GM12874 (cell line): ENCODE measurements around the gene TMC1.

Source experiments
- TF ChIP-seq, protein P1 (sequence below): IDR thresholded peaks from 2 replicates; pipeline ENCODE4 v1.5.1; 2011; ENCODE audit warnings: low read depth, mild to moderate bottlenecking, control low read depth, low read length, moderate library complexity; ENCODE audit not compliant: insufficient read depth

Gene TMC1

DNA sequence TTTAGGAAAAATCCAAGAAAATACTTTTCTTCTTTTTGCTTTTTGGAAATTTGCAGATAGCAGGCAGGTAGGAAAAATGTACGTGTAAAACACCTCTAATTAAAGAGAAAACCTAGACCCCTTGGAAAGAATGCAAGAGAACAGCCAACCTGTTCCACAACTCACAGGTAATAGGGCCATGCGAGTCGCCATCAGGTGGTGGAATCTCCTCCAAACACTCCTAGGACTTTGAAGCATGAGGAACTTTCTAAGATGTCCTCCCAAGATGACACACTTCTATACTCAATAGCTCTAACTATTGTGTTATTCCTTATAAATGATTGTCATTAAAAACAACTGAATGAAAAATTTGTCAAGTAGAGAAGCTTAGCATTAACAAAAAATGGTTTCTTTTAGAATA is 174.0 kb downstream of the TMC1 start:
- TF ChIP-seq, protein P1, sequence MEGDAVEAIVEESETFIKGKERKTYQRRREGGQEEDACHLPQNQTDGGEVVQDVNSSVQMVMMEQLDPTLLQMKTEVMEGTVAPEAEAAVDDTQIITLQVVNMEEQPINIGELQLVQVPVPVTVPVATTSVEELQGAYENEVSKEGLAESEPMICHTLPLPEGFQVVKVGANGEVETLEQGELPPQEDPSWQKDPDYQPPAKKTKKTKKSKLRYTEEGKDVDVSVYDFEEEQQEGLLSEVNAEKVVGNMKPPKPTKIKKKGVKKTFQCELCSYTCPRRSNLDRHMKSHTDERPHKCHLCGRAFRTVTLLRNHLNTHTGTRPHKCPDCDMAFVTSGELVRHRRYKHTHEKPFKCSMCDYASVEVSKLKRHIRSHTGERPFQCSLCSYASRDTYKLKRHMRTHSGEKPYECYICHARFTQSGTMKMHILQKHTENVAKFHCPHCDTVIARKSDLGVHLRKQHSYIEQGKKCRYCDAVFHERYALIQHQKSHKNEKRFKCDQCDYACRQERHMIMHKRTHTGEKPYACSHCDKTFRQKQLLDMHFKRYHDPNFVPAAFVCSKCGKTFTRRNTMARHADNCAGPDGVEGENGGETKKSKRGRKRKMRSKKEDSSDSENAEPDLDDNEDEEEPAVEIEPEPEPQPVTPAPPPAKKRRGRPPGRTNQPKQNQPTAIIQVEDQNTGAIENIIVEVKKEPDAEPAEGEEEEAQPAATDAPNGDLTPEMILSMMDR, result no peak

DNA sequence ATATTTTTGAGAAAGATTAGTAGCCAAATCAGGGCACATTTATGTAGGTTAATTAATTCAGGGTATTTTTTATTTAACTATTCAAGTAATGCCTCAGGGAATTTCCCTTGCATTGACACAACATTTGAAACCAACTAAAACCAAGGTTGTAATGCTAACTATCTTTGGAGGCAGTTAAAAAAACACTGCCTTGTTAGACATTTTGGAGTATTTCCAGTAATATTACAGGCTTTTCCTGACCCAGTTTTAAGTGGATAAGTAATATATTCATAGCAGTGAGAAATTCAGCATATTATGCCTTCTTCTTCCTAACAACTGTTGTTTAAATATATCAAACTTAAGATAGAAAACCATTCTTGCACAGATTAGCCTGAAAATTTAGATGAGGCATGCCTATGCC is 175.1 kb downstream of the TMC1 start:
- TF ChIP-seq, protein P1, result no peak

DNA sequence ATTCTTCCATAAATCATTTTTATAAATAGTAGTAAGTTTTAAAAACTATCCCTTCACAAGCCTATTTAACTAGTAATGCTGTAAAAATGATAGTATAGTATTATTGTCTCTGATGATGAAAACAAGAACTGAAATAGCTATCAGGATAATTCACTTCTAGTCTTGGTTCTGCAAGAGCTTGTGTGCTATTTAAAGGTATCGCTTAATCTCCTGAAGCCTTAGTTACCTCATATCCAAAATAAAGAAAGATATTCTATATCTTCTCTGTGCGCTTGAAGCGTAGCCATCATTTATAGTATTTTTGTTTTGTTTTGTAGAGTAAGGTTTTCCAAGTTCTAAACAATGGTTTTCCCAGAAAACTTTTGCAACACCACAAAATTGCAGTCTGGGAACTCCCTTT is 180.1 kb downstream of the TMC1 start:
- TF ChIP-seq, protein P1, result no peak

- TF ChIP-seq, protein P1, result no peak
These were observed 182.2 kb downstream of the TMC1 start for GRCh38 chr9:72703574-72703973.

DNA sequence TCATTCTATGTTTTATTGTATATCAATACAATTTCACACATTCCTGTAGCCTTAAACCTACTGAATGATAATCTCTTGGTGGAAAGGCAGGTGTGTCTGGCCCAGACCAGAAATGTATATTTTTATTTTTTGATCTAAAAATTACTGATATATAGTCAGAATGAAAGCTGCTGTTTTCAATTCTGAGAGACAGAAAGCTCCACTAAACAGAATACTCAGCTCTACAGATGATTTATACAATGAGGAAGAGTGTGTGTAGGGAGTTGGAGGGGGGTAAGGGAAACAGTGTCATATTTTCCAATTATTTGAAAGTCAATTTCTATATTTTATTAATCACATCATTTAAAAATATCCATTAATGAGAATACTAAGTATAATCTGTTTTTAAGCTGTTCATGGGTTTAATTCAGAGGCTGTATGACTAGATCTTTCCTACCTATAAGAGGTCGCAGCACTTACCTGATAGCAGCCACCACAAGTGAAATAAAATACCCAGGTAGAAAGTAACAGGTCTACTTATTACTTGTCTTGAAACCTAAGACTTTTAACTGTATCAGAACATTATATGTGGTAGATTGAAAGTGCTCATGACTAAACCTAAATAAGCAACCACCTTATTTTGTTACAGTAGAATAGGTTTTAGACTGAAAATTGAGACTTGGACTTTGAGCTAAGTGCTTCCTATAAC is 183.4 kb downstream of the TMC1 start:
- TF ChIP-seq, protein P1, result no peak

DNA sequence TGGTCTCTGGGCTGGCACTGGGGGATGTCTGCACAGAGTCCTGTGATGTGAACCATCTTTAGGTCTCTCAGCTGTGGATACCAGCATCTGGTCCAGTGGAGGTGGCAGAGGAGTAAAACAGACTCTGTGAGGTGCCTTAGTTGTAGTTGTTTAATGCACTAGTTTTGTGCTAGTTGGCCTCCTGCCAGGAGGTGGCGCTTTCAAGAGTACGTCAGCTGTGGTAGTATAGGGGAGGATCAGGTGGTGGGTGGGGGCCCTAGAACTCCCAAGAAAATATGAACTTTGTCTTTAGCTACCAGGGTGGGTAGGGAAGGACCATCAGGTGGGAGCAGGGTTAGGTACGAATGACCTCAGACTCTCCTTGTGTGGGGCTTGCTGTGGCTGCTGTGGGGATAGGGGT is 197.1 kb downstream of the TMC1 start:
- TF ChIP-seq, protein P1, result 0 out of 2 replicates have a peak, but pooled peaks have one; percentile 12

GRCh38 chr9:72721067-72721466 is 199.7 kb downstream of the TMC1 start:
- TF ChIP-seq, protein P1, result no peak
